GM19025 (cell line): Measurements from ENCODE around the gene ZFPM1.

Experiments
- ATAC-seq: cut with Tn5 transposase; IDR thresholded peaks from one replicate; pipeline ENCODE4 v1.9.1; 2021; ENCODE audit warnings: mild to moderate bottlenecking, low read depth, moderate library complexity; ENCODE audit not compliant: unreplicated experiment

Gene ZFPM1

DNA sequence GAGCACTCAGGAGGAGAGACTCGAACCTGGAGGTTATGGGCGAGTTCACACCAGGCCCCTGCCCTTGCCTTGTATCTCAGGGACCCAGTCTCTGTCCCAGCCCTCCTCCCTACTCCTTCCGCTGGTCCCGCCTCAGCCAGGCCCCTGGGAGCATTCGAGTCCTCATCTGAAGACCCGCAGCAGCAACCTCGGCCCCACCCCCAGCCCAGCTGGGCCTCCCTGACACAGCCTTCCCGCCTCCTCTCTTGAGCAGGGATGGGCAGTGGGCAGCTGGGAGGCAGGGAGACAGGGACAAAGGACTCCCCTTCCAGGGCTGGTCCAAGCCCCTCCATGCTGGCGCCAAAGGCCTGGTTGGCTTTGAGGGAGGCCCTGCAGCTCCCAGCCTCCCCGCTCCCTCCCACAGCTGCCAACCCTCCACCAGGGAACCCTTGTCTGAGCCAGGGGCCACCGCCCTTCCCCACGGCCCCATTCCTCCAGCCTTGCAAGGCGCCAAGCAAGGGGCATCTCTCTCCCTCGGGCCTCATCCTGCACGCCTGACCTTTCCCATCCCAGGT is 101.7 kb downstream of the ZFPM1 start:
- no peak for ATAC-seq

DNA sequence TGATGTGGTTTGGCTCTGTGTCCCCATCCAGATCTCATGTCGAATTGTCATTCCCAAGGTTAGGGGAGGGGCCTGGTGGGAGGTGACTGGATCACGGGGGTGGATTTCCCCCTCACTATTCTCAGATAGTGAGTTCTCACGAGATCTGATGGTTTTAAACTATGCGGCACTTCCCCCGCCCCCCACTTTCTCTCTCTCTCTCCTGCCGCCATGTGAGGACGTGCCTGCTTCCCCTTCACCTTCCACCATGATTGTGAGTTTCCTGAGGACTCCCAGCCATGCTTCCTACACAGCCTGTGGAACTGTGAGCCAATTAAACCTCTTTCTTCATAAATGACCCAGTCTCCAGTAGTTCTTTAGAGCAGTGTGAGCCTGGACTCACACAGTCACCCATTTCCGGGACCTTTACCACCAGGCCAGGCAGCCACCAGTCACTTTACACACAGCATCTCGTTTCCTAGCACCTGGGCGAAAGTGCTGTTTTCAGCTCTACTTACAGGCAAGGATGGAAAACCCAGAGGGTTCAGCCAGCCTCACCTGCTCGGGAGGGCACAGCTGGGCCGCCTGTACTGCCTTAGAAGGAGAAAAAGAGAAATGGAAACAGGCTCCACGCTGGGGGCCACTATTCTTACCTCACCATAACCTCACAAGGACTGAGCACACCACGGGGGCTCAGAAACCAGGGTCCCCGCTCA is 103.4 kb downstream of the ZFPM1 start:
- ATAC-seq, result no peak

DNA sequence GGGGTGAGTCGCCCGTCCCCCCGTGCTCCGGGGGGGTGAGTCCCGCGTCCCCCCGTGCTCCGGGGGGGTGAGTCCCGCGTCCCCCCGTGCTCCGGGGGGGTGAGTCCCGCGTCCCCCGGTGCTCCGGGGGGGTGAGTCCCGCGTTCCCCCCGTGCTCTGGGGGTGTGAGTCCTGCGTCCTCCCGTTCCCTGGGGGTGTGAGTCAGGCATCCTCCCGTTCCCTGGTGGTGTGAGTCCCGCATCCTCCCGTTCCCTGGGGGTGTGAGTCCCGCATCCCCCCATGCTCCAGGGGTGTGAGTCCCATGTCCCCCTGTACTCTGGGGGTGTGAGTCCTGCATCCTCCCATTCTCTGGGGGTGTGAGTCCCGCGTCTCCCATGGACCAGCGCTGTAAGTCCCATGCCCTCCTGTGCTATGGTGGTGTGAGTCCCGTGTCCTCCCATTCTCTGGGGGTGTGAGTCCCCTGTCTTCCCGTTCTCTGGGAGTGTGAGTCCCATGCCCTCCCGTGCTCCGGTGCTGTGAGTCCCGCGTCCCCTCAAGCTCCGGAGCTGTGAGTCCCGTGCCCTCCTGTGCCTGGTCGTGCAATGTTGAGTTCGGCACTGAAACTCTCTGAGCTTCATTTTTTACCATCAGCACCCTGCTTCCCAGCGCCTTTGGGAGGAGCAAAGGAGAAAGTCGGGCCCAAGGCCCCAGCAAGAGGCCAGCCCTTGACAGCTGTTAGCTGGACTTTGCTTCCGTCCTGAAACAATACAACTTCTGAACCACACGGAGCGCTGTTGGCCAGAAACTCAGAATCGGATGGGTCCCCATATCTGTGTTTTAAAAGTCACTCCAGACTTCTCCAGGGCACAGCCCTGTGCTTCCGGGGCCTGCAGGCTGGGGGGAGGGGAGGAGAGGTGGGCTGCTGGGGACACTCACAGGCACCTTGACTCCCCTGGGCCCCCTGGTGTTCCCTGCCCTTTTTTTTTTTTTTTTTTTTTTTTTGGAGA is 105.7 kb downstream of the ZFPM1 start:
- ATAC-seq, result no peak

DNA sequence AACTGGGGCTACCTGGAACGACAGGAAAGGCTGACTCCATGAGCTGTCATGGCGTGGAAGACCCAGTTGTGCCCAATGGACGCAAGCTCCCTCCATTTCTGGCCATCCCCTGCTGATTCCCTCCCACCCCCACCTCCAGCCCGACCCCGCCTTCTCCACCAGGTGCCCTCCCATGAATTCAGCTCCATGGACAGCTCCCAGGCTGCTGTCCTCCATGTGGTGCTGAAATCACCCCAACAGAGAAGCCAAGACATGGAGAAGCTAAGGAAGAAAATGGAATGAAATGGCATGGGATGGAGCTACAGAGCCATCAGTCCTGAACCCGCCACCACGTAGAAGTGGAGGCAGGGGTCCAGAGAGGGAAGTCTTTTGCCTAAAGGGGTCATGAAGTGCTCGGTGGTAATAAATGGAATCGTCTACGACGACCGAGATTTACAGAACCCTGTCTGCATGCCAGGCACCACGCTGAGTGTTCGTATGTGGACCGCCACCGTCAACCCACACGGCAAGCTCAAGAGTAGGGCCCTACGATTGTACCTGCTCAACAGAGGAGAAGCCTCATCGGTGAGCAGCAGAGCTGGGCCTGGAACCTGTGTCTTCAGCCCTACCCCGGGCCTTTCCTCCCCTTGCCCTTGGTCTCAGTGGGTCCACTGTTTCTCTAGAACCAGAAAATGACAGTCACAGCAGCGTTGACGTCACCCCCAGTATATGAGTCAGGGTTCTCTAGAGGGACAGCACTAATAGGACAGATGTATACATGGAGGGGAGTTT is 107.8 kb downstream of the ZFPM1 start:
- ATAC-seq, result no peak

DNA sequence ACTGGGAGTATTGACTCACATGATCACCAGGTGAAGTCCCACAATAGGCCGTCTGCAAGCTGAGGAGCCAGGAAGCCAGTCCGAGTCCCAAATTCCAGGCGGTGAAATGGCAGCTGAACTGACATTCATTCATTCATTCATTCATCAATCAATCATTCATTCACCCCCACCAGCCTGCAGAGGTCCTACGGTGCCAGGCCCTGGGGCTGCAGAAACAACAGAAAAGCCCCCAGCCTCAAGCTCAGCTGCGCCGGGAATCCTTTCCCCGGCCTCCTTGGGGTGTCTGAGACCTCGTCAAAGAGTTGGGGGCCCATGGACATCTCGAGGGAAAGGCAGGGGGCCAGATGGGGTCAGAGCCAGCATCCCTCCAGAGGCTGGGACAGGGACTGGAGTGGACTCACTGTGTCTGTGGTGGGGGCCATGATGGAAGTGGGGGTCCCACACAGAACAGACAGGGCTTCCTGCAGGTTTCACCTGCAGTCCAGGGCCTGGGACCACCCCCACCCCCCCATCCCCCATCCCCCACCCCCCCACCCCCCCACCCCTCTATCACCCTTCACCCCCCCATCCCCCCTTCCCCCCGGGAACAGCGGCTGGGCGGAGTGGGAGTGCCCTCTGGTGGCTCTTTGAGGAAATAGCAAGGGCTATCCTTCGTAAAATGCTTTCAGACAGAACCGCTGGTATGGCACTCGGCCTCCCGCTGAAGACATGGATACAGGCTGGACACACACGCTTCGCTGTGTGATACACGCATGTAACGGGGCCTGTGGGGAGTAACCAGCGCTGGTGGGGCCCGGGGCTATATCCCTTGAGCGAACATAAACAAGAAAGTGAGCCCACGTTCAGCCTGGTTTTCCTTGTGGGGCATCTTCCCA is 108.6 kb downstream of the ZFPM1 start:
- ATAC-seq, result no peak

DNA sequence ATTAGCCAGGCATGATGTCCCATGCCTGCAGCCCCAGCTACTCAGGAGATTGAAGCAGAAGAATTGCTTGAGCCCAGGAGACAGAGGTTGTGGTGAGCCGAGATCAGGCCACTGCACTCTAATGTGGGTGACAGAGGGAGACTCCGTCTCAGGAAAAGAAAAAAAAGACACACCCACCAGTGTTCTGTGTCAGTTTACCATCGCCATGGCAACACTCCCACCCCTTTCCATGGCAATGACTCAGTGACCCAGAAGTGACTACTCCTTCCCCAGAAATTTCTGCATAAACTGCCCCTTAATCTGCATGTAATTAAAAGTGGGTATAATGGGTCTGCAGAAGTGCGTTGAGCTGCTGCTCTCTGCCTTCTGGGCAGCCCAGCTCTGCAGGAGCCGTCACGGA is 113.1 kb downstream of the ZFPM1 start:
- ATAC-seq, result no peak

DNA sequence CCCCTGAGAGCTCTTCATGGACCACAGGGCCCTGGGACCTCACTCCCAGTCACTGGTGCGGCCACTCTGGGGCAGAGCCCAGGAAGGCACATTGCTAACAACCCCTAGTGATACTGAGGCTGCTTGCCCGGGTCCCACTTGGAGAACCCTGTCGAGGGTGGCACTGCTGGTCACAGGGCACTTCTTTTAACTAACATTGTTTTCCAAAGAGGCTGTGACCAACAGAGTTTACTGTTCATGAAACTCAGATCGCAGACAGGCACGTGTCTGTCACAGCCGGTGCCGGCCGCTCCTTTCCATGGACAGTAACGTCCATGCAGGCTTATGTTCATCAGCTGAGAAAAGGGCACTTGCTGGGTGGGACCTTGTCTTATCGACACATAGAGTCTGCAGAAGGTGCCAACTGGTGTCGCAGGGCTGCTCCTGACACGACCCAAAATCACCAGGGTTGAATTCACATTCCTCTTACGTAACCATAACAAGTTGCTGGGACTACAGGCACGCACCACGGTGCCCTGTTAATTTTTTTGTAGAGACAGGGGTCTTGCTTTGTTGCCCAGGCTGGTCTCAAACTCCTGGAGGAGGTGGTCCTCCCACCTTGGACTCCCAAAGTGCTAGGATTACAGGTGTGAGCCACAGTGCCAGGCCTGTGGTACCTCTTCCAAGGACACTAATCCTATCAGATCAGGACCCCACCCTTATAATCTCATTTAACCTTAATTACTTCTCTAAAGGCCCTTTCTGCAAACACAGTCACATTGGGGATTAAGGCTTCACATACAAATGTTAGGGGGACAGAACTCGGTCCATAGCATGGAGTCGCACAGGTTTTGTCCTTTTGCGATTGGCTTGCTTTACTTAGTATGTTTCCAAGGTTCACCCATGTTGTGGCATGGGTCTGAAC is 115.9 kb downstream of the ZFPM1 start:
- ATAC-seq, result no peak

DNA sequence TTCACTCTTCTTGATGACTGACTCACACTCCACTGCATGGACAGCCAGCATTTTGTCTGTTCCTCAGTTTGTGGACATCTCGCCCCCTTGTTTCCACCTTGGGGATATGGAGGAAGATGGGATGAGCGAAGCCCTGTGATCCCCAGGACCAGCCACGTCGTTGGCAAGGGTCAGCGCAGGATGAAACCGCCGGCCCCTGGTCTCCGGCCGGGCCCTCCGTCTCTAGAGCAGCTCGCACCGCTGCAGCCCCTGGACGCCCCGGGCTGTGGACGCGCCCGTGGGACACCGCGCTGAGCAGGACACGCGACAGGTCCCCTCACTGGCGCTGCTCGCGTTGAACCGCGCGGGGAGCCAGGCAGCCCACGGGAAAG is 116.5 kb downstream of the ZFPM1 start:
- peak; percentile 5 for ATAC-seq

DNA sequence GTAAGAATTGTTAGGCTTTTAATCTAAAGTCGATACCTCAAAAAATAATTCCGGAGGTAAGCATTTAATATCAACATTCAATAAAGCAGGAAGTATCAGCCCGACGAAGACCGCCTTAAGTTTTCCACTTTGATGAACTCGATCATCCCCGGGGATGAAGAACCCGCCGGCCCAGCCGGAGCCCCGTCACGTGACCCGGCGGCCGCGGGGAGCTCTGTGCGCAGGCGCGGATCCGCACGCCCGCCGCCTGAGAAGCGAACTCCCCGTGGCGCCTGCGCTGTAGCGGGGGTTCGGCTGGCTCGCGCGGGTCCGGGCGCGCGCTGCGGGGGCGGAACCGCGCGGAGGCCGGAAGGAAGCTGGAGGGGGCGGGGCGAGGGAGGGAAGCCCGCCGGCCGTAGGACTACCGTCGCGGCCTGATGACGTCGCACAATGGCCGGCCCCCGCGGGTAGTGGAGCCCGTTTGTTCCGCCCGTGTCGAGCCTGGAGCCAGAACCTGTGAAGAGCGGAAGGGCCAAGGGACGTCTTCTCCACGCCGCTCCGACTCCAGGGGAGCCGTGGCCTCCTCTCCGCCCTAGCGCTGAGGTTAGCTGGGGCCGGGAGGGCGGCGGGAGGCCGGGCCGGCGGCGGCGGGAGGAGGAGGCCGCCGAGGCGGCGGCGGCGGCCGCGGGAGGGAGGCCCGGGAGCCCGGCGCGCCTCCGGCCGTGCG is 117.1 kb downstream of the ZFPM1 start, which contains the start of gene ZC3H18:
Gene ZC3H18, plus strand, starts transcription at position 419 of the 706 bp plus-strand sequence. CDS start 6,721 bp downstream, outside the sequence.
- ATAC-seq, result peak; percentile 70

DNA sequence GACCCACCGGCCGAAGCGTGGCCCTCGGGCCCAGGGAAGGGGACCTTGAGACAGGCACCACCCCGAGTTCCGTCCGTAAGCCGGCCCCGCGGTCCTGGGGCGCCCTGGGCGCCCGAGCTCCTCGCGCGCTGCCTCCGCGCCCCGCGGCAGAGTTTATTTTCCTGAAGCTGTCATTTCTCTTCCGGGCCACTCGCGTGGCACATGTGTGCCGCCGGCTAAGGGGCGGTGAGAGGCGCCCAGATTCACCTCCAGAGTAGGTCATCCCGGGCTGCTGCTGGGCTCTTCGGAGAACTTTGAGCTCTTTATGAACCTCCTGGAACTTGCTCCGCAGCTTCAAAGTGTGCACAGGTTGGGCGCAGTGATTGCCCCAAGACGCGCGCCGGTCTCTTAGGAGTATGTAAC is 117.6 kb downstream of the ZFPM1 start:
- ATAC-seq, result no peak

DNA sequence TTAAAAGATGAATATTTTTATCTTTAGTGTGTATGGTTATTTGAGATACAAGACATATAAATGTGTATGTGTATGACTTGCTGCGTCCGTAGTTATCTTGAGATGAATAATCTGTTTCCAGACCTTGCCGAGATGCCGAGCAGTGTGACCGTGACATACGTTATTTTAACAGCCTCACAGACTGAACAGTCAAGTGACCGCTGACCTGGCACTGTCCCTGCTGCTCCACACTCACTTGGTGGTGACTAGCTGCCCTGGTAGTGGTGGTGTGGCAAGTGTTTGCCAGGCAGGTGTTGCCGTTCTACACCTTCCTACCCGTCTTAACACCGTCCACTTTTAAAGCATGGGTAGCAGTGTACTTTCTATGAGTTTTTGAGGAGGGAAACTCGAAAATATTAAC is 122.2 kb downstream of the ZFPM1 start:
- ATAC-seq, result no peak

DNA sequence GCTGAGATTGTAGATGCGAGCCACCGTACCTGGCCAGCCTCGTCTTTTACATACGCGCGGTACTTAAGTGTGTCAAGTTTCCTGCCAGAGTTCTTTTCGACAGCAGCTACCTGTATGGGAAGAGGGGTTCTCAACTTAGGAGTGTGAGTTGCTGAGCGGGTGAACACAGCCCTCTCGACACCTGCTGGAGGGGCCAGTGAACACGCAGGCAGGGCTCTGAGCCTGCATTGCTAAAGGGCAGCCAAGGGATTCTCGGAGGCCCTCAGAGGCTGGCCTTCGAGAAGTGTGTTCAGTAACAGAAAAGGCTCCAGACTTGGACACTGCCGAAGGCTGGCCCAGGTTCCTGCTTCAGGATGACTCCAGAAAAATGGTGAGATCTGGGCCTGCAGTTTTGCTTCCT is 123.2 kb downstream of the ZFPM1 start:
- ATAC-seq, result no peak

DNA sequence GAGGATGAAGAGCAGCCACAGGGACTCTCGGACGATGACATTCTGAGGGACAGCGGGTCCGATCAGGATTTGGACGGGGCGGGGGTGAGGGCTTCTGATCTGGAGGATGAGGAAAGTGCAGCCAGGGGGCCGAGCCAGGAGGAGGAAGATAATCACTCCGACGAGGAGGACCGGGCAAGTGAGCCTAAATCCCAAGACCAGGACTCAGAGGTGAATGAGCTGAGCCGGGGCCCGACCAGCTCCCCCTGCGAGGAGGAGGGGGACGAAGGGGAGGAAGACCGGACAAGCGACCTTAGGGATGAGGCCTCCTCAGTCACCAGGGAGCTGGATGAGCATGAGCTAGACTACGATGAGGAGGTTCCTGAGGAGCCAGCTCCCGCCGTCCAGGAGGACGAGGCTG is 124.1 kb downstream of the ZFPM1 start:
- ATAC-seq, result no peak

DNA sequence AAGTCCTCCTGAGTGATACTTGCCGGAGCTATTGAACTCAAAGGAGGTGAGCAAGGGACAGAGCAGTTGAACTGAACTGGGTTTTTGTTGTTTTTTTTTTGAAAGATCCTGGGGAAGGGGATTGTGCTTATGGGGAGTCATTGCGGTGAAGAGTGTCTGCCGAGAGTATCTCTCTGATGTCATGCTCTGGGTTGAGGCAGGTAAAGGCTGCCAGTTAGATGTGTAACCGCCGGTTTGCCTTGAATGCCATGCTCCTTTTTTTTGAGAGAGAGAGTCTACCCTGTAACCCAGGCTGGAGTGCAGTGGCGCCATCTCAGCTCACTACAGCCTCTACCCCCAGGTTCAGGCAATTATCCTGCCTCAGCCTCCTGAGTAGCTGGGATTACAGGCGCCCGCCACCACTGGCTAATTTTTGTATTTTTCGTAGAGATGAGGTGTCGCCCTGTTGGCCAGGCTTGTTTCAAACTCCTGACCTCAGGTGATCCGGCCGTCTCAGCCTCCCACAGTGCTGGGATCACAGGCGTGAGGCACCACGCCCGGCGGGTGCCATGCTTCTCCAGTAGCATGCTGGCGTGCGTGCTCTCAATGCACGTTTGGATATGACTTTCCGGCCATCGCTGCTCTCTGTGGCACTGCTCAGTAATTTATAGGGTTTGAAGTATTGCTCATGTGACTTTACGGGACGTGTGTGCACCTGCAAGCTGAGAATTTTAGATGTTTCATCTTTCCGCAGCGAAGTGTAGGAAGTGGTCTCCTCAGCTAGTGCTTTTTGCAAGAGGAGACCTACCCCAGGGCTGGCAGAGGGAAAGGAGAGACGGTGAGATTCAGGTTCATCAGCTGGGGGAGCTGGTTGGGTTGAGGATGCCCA is 125.6 kb downstream of the ZFPM1 start:
- no peak for ATAC-seq

DNA sequence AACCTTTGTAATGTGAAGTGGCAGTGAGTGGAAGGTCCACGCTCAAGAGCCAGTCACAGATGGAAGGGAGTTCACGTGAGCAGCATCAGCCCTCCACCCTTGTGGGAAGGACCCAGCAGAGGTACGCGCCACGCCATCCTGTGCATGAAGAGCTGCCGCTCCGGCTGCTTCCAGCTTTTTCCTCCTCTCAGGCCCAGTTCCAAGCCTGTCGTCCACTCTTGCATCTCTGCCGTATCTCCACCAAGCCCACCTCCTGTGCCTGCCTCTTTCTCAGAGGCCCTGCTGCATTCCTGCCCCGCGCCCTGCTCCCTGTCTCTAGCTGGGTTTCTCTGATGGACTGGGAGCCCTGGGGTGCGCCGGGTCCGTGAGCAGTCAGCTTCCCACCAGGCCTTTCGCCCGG is 127.3 kb downstream of the ZFPM1 start:
- no peak for ATAC-seq

DNA sequence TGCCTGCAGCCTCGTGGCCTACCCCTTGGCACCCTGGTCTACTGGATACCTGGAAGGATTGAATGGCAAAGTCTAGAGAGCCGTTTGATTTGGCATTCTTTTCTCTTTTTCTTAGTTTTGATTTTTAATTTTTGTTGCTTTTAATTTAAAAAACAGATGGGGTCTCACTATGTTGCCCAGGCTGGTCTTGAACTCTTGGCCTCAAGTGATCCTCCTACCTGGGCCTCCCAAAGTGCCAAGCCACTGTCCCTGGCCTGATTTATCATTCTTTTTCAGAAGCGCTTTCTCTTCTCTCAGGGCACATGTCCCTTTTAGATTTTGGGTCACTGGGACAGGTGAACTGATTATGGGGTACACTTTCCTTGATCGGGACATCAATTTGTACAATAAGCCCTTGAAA is 128.0 kb downstream of the ZFPM1 start:
- ATAC-seq, result no peak

DNA sequence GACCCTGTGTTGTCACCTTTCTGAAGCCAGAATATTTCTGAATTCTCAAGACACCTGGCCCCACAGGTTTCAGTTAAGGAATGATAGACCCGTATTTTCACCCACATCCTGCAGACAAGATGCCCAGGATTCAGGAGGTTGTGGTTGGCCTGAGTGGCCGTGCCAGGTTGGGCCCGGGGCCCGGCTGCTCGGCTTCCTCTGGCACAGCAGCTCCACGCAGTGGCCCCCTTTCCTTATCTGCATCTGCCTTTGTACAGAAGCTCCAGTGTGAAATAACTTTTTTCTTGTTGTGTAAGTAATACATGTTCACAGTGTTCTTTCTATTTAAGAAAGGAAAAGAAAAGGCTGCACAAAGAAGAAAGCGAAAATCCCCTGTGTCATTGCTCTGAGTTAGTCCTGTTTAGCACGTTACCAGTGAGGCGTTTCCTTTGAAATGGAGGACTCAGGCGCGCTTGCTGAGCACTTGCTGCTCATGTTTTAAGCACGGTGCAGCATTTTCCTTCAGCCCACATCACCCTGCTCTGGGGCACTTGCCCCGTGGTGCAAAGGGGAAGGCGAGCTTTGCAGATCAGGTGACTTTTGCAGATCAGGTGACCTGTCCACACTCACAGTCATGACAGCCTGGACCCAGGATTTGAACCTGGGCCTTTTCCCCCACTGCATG is 130.0 kb downstream of the ZFPM1 start:
- no peak for ATAC-seq
